ENCODE results near the gene NRN1L.
"Not testable (repeated sequence)": the region's sequence is repeated elsewhere in the genome, so short reads cannot be mapped to it uniquely, and the experiment has no call there.

NRN1L gene

GRCh38 chr16:67861877-67862276 lies 22.8 kb upstream of the NRN1L start:
- DNase-seq (ENCODE audit: low read depth): no peak
- TF ChIP-seq, protein P1, sequence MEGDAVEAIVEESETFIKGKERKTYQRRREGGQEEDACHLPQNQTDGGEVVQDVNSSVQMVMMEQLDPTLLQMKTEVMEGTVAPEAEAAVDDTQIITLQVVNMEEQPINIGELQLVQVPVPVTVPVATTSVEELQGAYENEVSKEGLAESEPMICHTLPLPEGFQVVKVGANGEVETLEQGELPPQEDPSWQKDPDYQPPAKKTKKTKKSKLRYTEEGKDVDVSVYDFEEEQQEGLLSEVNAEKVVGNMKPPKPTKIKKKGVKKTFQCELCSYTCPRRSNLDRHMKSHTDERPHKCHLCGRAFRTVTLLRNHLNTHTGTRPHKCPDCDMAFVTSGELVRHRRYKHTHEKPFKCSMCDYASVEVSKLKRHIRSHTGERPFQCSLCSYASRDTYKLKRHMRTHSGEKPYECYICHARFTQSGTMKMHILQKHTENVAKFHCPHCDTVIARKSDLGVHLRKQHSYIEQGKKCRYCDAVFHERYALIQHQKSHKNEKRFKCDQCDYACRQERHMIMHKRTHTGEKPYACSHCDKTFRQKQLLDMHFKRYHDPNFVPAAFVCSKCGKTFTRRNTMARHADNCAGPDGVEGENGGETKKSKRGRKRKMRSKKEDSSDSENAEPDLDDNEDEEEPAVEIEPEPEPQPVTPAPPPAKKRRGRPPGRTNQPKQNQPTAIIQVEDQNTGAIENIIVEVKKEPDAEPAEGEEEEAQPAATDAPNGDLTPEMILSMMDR (IDR thresholded peaks at IDR 0.05; ENCODE audit: low read depth, low read length, missing control alignments): no peak
- H3K4me3 ChIP-seq (ENCODE audit: low read depth, low read length): no peak overlapping the region

DNA sequence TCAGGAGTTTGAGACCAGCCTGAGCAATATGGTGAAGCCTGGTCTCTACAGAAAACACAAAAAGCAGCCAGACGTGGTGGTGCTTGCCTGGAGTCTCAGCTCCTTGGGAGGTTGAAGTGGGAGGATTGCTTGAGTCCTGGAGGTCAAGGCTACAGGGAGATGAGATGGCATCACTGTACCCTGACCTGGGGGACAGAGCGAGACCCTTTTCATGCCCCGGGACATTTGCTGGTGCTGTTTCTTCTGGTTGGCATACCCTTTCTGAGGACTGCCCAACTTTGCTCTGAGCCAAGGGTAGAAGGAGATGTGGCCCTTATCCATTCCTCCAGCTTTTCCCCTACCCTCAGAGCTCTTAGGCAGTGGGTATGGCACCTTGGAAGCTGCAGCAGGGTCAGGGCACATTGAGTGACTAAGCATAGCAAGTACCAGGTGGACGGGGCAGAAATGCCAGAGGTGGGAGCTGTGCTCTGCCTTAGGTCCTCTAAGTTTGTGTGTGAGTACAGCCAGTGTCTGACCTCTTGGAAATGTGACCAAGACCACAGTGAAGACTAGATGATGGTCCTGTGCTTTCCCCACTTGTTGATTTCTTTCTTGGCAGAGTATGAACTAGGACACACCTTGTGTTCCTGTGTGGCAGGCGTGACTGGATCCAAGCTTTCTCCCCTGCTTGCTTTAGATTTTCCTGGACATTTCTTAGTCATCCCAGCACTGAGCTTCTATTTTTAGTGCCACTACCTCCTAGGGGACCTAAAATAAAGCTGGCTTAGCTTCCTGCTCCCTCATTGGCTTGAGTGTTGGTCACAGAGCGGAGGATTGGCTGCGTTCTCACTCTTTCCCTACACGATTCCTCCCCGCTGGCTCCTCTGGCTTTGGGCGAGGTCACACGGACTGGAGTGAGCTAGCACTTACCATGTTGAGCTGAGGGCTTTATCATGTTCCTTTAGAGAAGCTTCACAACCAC lies 21.8 kb upstream of the NRN1L start:
- no peak for DNase-seq (ENCODE audit: low read depth)
- no peak overlapping the region for H3K4me3 ChIP-seq (ENCODE audit: low read depth, low read length)
- TF ChIP-seq, protein P1 (IDR thresholded peaks at IDR 0.05; ENCODE audit: low read depth, low read length, missing control alignments): no peak

- not testable (repeated sequence) for H3K4me3 ChIP-seq (ENCODE audit: low read depth, low read length); DNase-seq (ENCODE audit: low read depth)
These were observed 20.6 kb upstream of the NRN1L start for GRCh38 chr16:67864044-67864443.

DNA sequence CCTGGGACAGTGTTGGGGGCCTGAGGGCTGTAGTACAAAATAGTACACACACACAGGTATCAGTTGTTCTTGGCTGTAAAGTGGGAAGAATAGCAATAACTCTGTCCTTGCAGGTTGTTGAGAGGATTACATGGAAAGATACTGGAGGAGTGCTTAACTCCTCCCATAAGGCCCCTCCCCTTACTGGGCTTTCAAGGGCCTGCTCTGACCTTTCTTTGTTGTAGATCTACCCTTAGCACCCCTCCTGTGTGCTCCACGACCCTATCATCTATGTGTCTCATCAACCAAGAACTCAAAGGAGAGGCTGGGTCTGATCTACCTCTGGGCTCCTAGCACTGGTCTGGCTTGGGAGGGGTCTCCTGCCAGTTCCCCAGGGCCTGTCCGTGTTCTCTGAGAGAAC lies 20.1 kb upstream of the NRN1L start:
- H3K4me3 ChIP-seq (ENCODE audit: low read depth, low read length): no peak overlapping the region
- DNase-seq (ENCODE audit: low read depth): no peak
- TF ChIP-seq, protein P1 (IDR thresholded peaks at IDR 0.05; ENCODE audit: low read depth, low read length, missing control alignments): no peak

DNA sequence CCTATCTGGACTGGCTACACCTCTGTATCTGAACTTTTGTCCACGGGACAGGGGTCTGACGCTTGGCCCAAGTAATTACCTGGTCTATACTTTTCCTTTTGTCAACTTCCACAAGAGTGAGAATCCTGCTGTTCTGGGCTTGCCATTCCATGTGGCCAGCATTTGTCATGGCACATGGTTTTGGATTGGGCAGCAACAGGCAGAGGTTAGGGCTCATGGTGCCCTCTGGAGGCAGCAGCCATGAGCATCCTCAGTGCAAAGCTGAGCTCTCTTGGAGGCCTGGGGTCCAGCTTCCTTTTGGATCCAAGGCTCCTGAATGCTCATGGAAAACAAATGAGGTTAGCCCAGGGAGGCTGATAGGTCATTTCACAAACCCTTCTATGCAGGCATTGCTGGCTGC lies 19.4 kb upstream of the NRN1L start:
- H3K4me3 ChIP-seq (ENCODE audit: low read depth, low read length): no peak overlapping the region
- no peak for DNase-seq (ENCODE audit: low read depth)
- TF ChIP-seq, protein P1 (IDR thresholded peaks at IDR 0.05; ENCODE audit: low read depth, low read length, missing control alignments): peak; percentile 54

- no peak for DNase-seq (ENCODE audit: low read depth)
- TF ChIP-seq, protein P1 (IDR thresholded peaks at IDR 0.05; ENCODE audit: low read depth, low read length, missing control alignments): no peak
- no peak overlapping the region for H3K4me3 ChIP-seq (ENCODE audit: low read depth, low read length)
These were observed 16.4 kb upstream of the NRN1L start for GRCh38 chr16:67868290-67868689.

- TF ChIP-seq, protein P1 (IDR thresholded peaks at IDR 0.05; ENCODE audit: low read depth, low read length, missing control alignments): no peak
- no peak for DNase-seq (ENCODE audit: low read depth)
- H3K4me3 ChIP-seq (ENCODE audit: low read depth, low read length): no peak overlapping the region
These were observed 15.0 kb upstream of the NRN1L start for GRCh38 chr16:67869653-67870052.
